MM.1S (cell line): Measurements from ENCODE around the gene SLC4A4.

Source experiments
- DNase-seq: peaks from one replicate; pipeline ENCODE4 v3.0.0-alpha.2; 2015
- H2AFZ ChIP-seq: fragments of 300-600 bp; sonication (generic); 2 replicates; pipeline ENCODE4 v1.6.0; 2016; ENCODE audit warnings: antibody characterized with exemption, low read length
- H3F3A ChIP-seq: fragments of 300-600 bp; sonication (generic); 2 replicates; pipeline ENCODE4 v1.6.1; 2016; ENCODE audit warnings: mild to moderate bottlenecking, antibody characterized with exemption, low read length, moderate library complexity, mixed read lengths; ENCODE audit not compliant: insufficient read depth
- H3K27ac ChIP-seq: fragments of 300-600 bp; sonication (generic); 2 replicates; pipeline ENCODE4 v1.5.1; 2016; ENCODE audit warnings: mild to moderate bottlenecking, low read length
- H3K27me3 ChIP-seq: fragments of 300-600 bp; sonication (generic); replicated peaks from 2 replicates; pipeline ENCODE4 v1.6.0; 2016; ENCODE audit warnings: low read length; ENCODE audit not compliant: insufficient read depth
- H3K36me3 ChIP-seq: fragments of 300-600 bp; sonication (generic); replicated peaks from 2 replicates; pipeline ENCODE4 v1.6.1; 2016; ENCODE audit warnings: mild to moderate bottlenecking, low read length, mixed read lengths; ENCODE audit not compliant: insufficient read depth
- H3K4me1 ChIP-seq: fragments of 300-600 bp; sonication (generic); 2 replicates; pipeline ENCODE4 v1.6.1; 2016; ENCODE audit warnings: low read length, mixed read lengths
- H3K4me2 ChIP-seq: fragments of 300-600 bp; sonication (generic); 2 replicates; pipeline ENCODE4 v1.6.0; 2016; ENCODE audit warnings: low read depth, low read length
- H3K4me3 ChIP-seq: fragments of 300-600 bp; sonication (generic); 2 replicates; pipeline ENCODE4 v1.5.1; 2016; ENCODE audit warnings: low read length, mixed read lengths
- H3K79me2 ChIP-seq: fragments of 300-600 bp; sonication (generic); 2 replicates; pipeline ENCODE4 v1.6.1; 2016; ENCODE audit warnings: mixed run types, low read length, mixed read lengths
- H3K9ac ChIP-seq: fragments of 300-600 bp; sonication (generic); 2 replicates; pipeline ENCODE4 v1.6.1; 2016; ENCODE audit warnings: low read length, mixed read lengths
- H3K9me2 ChIP-seq: fragments of 300-600 bp; sonication (generic); replicated peaks from 2 replicates; pipeline ENCODE4 v1.6.1; 2016; ENCODE audit warnings: mild to moderate bottlenecking, low read length, mixed read lengths; ENCODE audit not compliant: insufficient read depth
- H3K9me3 ChIP-seq: fragments of 300-600 bp; sonication (generic); replicated peaks from 2 replicates; pipeline ENCODE4 v1.6.1; 2016; ENCODE audit warnings: mild to moderate bottlenecking, low read length, mixed read lengths; ENCODE audit not compliant: insufficient read depth
- H4K20me1 ChIP-seq: fragments of 300-600 bp; sonication (generic); 2 replicates; pipeline ENCODE4 v1.6.1; 2016; ENCODE audit warnings: mild to moderate bottlenecking, low read length, moderate library complexity, mixed read lengths; ENCODE audit not compliant: insufficient read depth
- CTCF ChIP-seq: fragments of 300-600 bp; sonication (generic); IDR thresholded peaks from 2 replicates; pipeline ENCODE4 v1.5.1; 2016; ENCODE audit warnings: antibody characterized with exemption, low read length, mixed read lengths
- EZH2 ChIP-seq: fragments of 300-600 bp; sonication (generic); optimal IDR thresholded peaks from 2 replicates; pipeline ENCODE3; 2017; ENCODE audit warnings: low read depth, mild to moderate bottlenecking, antibody characterized with exemption, low read length, mixed read lengths
- EZH2phosphoT487 ChIP-seq: fragments of 300-600 bp; sonication (generic); IDR thresholded peaks from 2 replicates; pipeline ENCODE4 v1.6.1; 2018; ENCODE audit warnings: antibody characterized with exemption, low read length

Gene SLC4A4

GRCh38 chr4:71400810-71401209 is 62.0 kb downstream of the SLC4A4 start:
- Histone ChIP-seq H3K4me3 (no peak overlapping the region), H3K36me3 (no peaks in the 10 kb centered on the region), H3K27me3 (no peaks in the 10 kb centered on the region), H3K9me3 (no peaks in the 10 kb centered on the region), H4K20me1 (no peaks in the 10 kb centered on the region), H3K27ac (no peak overlapping the region), H3K9me2 (no peaks in the 10 kb centered on the region), H3F3A (no peaks in the 10 kb centered on the region), H3K4me2 (no peak overlapping the region), H3K79me2 (no peaks in the 10 kb centered on the region), H3K9ac (no peak overlapping the region), H2AFZ (no peak overlapping the region), H3K4me1 (no peaks in the 10 kb centered on the region)
- TF ChIP-seq EZH2 (no peak), EZH2phosphoT487 (no peak), CTCF (no peak)
- no peak for DNase-seq

DNA sequence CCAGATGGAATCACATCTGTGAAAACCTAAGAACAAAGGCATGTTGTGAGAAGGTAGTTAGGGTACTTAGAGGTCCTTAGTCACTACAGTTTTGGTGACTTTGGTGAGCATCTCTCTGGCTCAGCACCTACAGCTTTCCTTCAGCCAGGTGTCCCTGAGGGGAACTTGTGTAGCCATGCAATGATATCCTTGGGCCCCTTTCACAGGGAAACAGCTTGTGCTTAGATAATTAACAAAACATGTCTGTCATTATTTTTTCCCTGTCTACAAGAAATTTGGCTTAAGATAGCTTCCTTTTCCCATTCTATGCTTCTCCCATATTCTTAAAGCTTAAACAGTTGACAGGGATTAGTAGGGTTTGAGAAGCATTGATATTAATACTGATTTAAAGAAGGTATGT is 63.8 kb downstream of the SLC4A4 start:
- Histone ChIP-seq H3F3A (no peaks in the 10 kb centered on the region), H3K4me1 (no peaks in the 10 kb centered on the region), H2AFZ (no peak overlapping the region), H3K27ac (no peak overlapping the region), H3K36me3 (no peaks in the 10 kb centered on the region), H3K27me3 (no peaks in the 10 kb centered on the region), H3K9ac (no peak overlapping the region), H3K4me2 (no peak overlapping the region), H3K4me3 (no peak overlapping the region), H3K9me2 (no peaks in the 10 kb centered on the region), H3K79me2 (no peaks in the 10 kb centered on the region), H4K20me1 (no peaks in the 10 kb centered on the region), H3K9me3 (no peaks in the 10 kb centered on the region)
- no peak for DNase-seq
- TF ChIP-seq CTCF, result no peak
- no peak for TF ChIP-seq EZH2
- no peak for TF ChIP-seq EZH2phosphoT487

DNA sequence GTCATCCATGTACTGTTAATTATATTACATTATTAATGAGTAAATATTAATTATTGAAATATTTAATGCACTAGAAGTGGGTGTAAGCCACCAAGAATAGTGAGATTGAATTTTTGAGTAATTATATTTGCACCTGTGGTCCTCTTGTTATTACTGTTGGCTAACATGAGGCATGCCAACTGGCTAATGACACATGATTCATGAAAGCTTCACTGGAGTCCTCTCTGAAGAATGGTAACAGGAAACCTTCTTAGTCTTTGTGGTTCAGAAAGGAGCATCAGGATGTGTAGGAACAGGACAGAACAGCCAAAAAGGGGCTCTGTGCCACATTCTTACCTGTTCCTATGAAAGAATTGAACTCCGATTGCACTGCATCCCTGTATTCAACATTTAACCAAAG is 65.2 kb downstream of the SLC4A4 start:
- Histone ChIP-seq H3K9me3 (no peaks in the 10 kb centered on the region), H3K79me2 (no peaks in the 10 kb centered on the region), H3K4me2 (no peak overlapping the region), H3K4me3 (no peak overlapping the region), H3K27me3 (no peaks in the 10 kb centered on the region), H4K20me1 (no peaks in the 10 kb centered on the region), H3K4me1 (no peaks in the 10 kb centered on the region), H3K9me2 (no peaks in the 10 kb centered on the region), H3K36me3 (no peaks in the 10 kb centered on the region), H2AFZ (no peak overlapping the region), H3K9ac (no peak overlapping the region), H3K27ac (no peak overlapping the region), H3F3A (no peaks in the 10 kb centered on the region)
- no peak for DNase-seq
- no peak for TF ChIP-seq CTCF

- H3K9ac ChIP-seq, result no peak overlapping the region
- no peak overlapping the region for H3K4me3 ChIP-seq
- no peak overlapping the region for H2AFZ ChIP-seq
- TF ChIP-seq EZH2phosphoT487, result no peak
- no peak for TF ChIP-seq CTCF
- no peak for TF ChIP-seq EZH2
- no peaks in the 10 kb centered on the region for H3K79me2 ChIP-seq
- no peak for DNase-seq
- H3F3A ChIP-seq, result no peaks in the 10 kb centered on the region
- no peak overlapping the region for H3K4me2 ChIP-seq
- no peaks in the 10 kb centered on the region for H4K20me1 ChIP-seq
- H3K4me1 ChIP-seq, result no peaks in the 10 kb centered on the region
- H3K9me2 ChIP-seq, result no peaks in the 10 kb centered on the region
- H3K9me3 ChIP-seq, result no peaks in the 10 kb centered on the region
- no peaks in the 10 kb centered on the region for H3K36me3 ChIP-seq
- H3K27ac ChIP-seq, result no peak overlapping the region
- H3K27me3 ChIP-seq, result no peaks in the 10 kb centered on the region
Measured at GRCh38 chr4:71405791-71406190, 67.0 kb downstream of the SLC4A4 start.
